ENCODE data around the gene UBE2I.
"Not testable (repeated sequence)": the region's sequence is repeated elsewhere in the genome, so short reads cannot be mapped to it uniquely, and the experiment has no call there.

Gene UBE2I

GRCh38 chr16:1265826-1266225, 43.6 kb upstream of the UBE2I start:
- Histone ChIP-seq H3K27me3 (ENCODE audit: control insufficient read depth in 2 of 2, insufficient read depth in 2 of 2, low read length in 2 of 2) (peaks cover 4% of the 10 kb centered on the region in 2 donors), H3K36me3 (ENCODE audit: control insufficient read depth in 2 of 2, insufficient read depth in 2 of 2, low read length in 2 of 2) (no peaks in the 10 kb centered on the region), H3K27ac (ENCODE audit: low read depth in 2 of 2, low read length in 2 of 2) (no peak overlapping the region), H3K4me3 (ENCODE audit: low read length in 2 of 2) (no peak overlapping the region), H3K9ac (ENCODE audit: low read depth in 1 of 2, low read length in 2 of 2) (no peak overlapping the region), H3K4me1 (ENCODE audit: control insufficient read depth in 2 of 2, insufficient read depth in 2 of 2, low read length in 2 of 2) (no peaks in the 10 kb centered on the region), H3K9me3 (ENCODE audit: control insufficient read depth in 2 of 2, low read length in 2 of 2) (no peaks in the 10 kb centered on the region)

GRCh38 chr16:1269418-1269817, 40.0 kb upstream of the UBE2I start:
- H3K36me3 ChIP-seq (ENCODE audit: control insufficient read depth in 2 of 2, insufficient read depth in 2 of 2, low read length in 2 of 2); H3K9me3 ChIP-seq (ENCODE audit: control insufficient read depth in 2 of 2, low read length in 2 of 2); H3K9ac ChIP-seq (ENCODE audit: low read depth in 1 of 2, low read length in 2 of 2); H3K27ac ChIP-seq (ENCODE audit: low read depth in 2 of 2, low read length in 2 of 2); H3K4me3 ChIP-seq (ENCODE audit: low read length in 2 of 2); H3K4me1 ChIP-seq (ENCODE audit: control insufficient read depth in 2 of 2, insufficient read depth in 2 of 2, low read length in 2 of 2); H3K27me3 ChIP-seq (ENCODE audit: control insufficient read depth in 2 of 2, insufficient read depth in 2 of 2, low read length in 2 of 2): not testable (repeated sequence)

GRCh38 chr16:1271380-1271723, 38.1 kb upstream of the UBE2I start:
- peaks cover 2 to 9% of the 10 kb centered on the region in 2 donors for H3K4me1 ChIP-seq (ENCODE audit: control insufficient read depth in 2 of 2, insufficient read depth in 2 of 2, low read length in 2 of 2)
- H3K9me3 ChIP-seq (ENCODE audit: control insufficient read depth in 2 of 2, low read length in 2 of 2) = no peaks in the 10 kb centered on the region
- H3K27ac ChIP-seq (ENCODE audit: low read depth in 2 of 2, low read length in 2 of 2) = no peak overlapping the region
- no peak overlapping the region for H3K4me3 ChIP-seq (ENCODE audit: low read length in 2 of 2)
- no peak overlapping the region for H3K9ac ChIP-seq (ENCODE audit: low read depth in 1 of 2, low read length in 2 of 2)
- H3K27me3 ChIP-seq (ENCODE audit: control insufficient read depth in 2 of 2, insufficient read depth in 2 of 2, low read length in 2 of 2) = peaks cover 2 to 3% of the 10 kb centered on the region in 2 donors
- no peaks in the 10 kb centered on the region for H3K36me3 ChIP-seq (ENCODE audit: control insufficient read depth in 2 of 2, insufficient read depth in 2 of 2, low read length in 2 of 2)

DNA sequence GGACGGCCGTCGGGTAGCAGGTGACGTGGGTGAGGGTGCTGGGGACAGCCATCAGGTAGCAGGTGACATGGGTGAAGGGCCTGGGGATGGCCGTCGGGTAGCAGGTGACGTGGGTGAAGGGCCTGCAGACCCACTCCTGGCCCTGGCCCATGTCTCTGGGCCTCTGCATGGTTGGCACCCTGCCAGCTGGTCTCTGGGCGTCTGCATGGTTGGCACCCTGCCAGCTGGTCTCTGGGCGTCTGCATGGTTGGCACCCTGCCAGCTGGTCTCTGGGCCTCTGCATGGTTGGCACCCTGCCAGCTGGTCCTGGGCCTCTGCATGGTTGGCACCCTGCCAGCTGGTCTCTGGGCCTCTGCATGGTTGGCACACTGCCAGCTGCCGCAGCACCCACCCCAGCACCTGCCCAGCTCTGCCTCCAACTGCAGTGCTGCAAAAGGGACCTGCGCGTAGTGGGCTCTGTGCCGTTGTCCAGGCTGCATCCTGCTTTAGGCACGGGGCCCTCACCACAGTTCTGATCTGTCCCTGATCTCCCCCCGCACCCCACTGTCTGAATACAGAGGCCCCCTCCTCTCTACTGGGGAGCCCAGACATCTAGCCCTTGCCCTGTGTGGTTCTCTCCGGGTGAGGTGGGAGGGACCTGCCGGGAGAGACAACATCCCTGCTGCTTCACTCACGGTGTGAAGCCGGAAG, 37.6 kb upstream of the UBE2I start:
- H3K27ac ChIP-seq (ENCODE audit: low read depth in 2 of 2, low read length in 2 of 2); H3K9me3 ChIP-seq (ENCODE audit: control insufficient read depth in 2 of 2, low read length in 2 of 2); H3K36me3 ChIP-seq (ENCODE audit: control insufficient read depth in 2 of 2, insufficient read depth in 2 of 2, low read length in 2 of 2): not testable (repeated sequence)

DNA sequence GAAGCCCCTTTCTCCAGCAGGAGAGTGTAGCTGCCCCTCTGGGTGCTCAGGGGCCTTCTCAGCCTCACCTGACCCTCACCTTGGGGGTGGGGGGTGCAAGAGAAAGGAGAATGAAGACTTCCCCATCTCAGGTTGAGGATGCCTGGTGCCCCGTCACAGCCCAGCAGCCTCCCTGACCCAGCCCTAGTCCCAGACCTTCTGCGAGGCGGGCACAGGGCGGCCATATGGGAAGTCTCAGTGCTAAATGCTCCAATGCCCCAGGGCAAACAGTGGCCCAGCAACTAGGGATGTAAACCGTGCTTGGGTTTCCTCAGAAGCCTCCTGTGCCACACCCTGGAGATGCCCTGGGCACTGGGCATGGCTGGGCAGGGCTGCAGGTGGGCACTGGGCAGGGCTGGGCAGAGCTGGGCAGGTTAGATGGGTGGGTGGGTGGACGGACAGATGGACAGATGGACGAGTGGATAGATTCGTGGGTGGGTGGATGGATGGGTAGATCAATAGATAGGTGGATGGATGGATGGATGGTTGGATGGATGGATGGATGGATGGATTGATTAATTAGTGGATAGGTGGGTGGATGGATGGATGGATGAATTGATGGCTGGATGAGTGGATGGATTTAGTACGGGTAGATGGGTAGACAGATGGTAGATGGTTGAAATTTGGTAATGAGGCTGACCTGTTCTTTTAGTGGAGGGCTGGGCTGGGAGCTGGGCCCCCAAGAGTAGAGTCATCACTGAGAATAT, 36.8 kb upstream of the UBE2I start:
- Histone ChIP-seq H3K9ac (ENCODE audit: low read depth in 1 of 2, low read length in 2 of 2) (no peak overlapping the region), H3K4me3 (ENCODE audit: low read length in 2 of 2) (no peak overlapping the region), H3K27ac (ENCODE audit: low read depth in 2 of 2, low read length in 2 of 2) (no peak overlapping the region), H3K4me1 (ENCODE audit: control insufficient read depth in 2 of 2, insufficient read depth in 2 of 2, low read length in 2 of 2) (peaks cover 2 to 9% of the 10 kb centered on the region in 2 donors), H3K9me3 (ENCODE audit: control insufficient read depth in 2 of 2, low read length in 2 of 2) (no peaks in the 10 kb centered on the region), H3K36me3 (ENCODE audit: control insufficient read depth in 2 of 2, insufficient read depth in 2 of 2, low read length in 2 of 2) (no peaks in the 10 kb centered on the region), H3K27me3 (ENCODE audit: control insufficient read depth in 2 of 2, insufficient read depth in 2 of 2, low read length in 2 of 2) (peaks cover 0 to 9% of the 10 kb centered on the region in 2 donors)

More for the DNA sequence above, 37.6 kb upstream of the UBE2I start:
- not testable (repeated sequence) for H3K27me3 ChIP-seq (ENCODE audit: control insufficient read depth in 2 of 2, insufficient read depth in 2 of 2, low read length in 2 of 2); H3K9ac ChIP-seq (ENCODE audit: low read depth in 1 of 2, low read length in 2 of 2); H3K4me3 ChIP-seq (ENCODE audit: low read length in 2 of 2); H3K4me1 ChIP-seq (ENCODE audit: control insufficient read depth in 2 of 2, insufficient read depth in 2 of 2, low read length in 2 of 2)

- peaks cover 2 to 9% of the 10 kb centered on the region in 2 donors for H3K4me1 ChIP-seq (ENCODE audit: control insufficient read depth in 2 of 2, insufficient read depth in 2 of 2, low read length in 2 of 2)
- no peak overlapping the region for H3K27ac ChIP-seq (ENCODE audit: low read depth in 2 of 2, low read length in 2 of 2)
- H3K9ac ChIP-seq (ENCODE audit: low read depth in 1 of 2, low read length in 2 of 2) = no peak overlapping the region
- H3K4me3 ChIP-seq (ENCODE audit: low read length in 2 of 2) = no peak overlapping the region
- H3K9me3 ChIP-seq (ENCODE audit: control insufficient read depth in 2 of 2, low read length in 2 of 2) = no peaks in the 10 kb centered on the region
- no peaks in the 10 kb centered on the region for H3K36me3 ChIP-seq (ENCODE audit: control insufficient read depth in 2 of 2, insufficient read depth in 2 of 2, low read length in 2 of 2)
- H3K27me3 ChIP-seq (ENCODE audit: control insufficient read depth in 2 of 2, insufficient read depth in 2 of 2, low read length in 2 of 2) = peaks cover 0 to 14% of the 10 kb centered on the region in 2 donors
Measured at GRCh38 chr16:1273816-1274215, 35.6 kb upstream of the UBE2I start.

GRCh38 chr16:1274767-1275166, 34.7 kb upstream of the UBE2I start:
- H3K4me3 ChIP-seq (ENCODE audit: low read length in 2 of 2) = no peak overlapping the region
- no peaks in the 10 kb centered on the region for H3K9me3 ChIP-seq (ENCODE audit: control insufficient read depth in 2 of 2, low read length in 2 of 2)
- H3K27ac ChIP-seq (ENCODE audit: low read depth in 2 of 2, low read length in 2 of 2) = no peak overlapping the region
- peaks cover 2 to 9% of the 10 kb centered on the region in 2 donors for H3K4me1 ChIP-seq (ENCODE audit: control insufficient read depth in 2 of 2, insufficient read depth in 2 of 2, low read length in 2 of 2)
- H3K36me3 ChIP-seq (ENCODE audit: control insufficient read depth in 2 of 2, insufficient read depth in 2 of 2, low read length in 2 of 2) = no peaks in the 10 kb centered on the region
- peaks cover 0 to 14% of the 10 kb centered on the region in 2 donors for H3K27me3 ChIP-seq (ENCODE audit: control insufficient read depth in 2 of 2, insufficient read depth in 2 of 2, low read length in 2 of 2)
- H3K9ac ChIP-seq (ENCODE audit: low read depth in 1 of 2, low read length in 2 of 2) = no peak overlapping the region

DNA sequence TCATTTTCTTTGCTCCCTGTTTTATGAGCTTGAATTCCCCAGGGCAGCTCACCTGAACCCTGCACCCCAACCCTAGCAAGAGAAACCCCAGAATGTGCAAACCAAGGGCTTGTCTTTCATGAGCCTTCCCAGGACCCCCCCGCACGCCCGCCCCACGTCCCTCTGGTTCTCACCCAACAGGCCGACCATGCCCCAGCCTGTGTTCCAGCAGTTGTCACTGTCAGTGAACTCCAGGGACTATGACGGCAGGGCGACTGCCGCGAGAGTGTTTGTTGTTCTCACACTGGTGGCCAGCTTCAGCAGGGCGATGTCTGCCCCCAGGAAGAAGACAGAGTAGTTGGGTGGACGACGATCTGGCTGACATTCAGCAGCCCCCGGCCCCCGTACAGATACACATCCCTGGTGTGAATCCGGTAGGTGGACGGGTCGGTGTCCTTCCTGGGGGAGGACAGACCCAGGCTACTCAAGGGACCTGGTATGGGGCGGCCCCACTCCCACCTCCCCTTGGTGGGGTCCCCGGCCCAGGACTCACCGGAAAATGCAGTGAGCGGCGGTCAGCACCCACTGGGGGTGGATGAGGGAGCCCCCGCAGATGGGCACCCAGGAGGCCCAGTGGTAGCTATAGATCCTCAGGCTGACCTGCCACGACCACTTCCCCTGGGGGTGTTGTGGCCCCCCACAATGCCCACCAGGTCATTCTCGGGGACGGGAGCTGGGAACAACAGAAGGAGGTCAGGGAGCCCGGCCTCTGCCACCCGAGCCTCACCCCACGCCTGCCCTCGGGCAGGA, 33.5 kb upstream of the UBE2I start:
- Histone ChIP-seq H3K4me1 (ENCODE audit: control insufficient read depth in 2 of 2, insufficient read depth in 2 of 2, low read length in 2 of 2) (peaks cover 2 to 9% of the 10 kb centered on the region in 2 donors), H3K9ac (ENCODE audit: low read depth in 1 of 2, low read length in 2 of 2) (no peak overlapping the region), H3K4me3 (ENCODE audit: low read length in 2 of 2) (no peak overlapping the region), H3K36me3 (ENCODE audit: control insufficient read depth in 2 of 2, insufficient read depth in 2 of 2, low read length in 2 of 2) (no peaks in the 10 kb centered on the region), H3K27ac (ENCODE audit: low read depth in 2 of 2, low read length in 2 of 2) (no peak overlapping the region), H3K27me3 (ENCODE audit: control insufficient read depth in 2 of 2, insufficient read depth in 2 of 2, low read length in 2 of 2) (peaks cover 0 to 18% of the 10 kb centered on the region in 2 donors), H3K9me3 (ENCODE audit: control insufficient read depth in 2 of 2, low read length in 2 of 2) (no peaks in the 10 kb centered on the region)

- Histone ChIP-seq H3K9me3 (ENCODE audit: control insufficient read depth in 2 of 2, low read length in 2 of 2) (no peaks in the 10 kb centered on the region), H3K4me3 (ENCODE audit: low read length in 2 of 2) (no peak overlapping the region), H3K4me1 (ENCODE audit: control insufficient read depth in 2 of 2, insufficient read depth in 2 of 2, low read length in 2 of 2) (peaks cover 2 to 7% of the 10 kb centered on the region in 2 donors), H3K27ac (ENCODE audit: low read depth in 2 of 2, low read length in 2 of 2) (no peak overlapping the region), H3K9ac (ENCODE audit: low read depth in 1 of 2, low read length in 2 of 2) (no peak overlapping the region), H3K36me3 (ENCODE audit: control insufficient read depth in 2 of 2, insufficient read depth in 2 of 2, low read length in 2 of 2) (no peaks in the 10 kb centered on the region), H3K27me3 (ENCODE audit: control insufficient read depth in 2 of 2, insufficient read depth in 2 of 2, low read length in 2 of 2) (peaks cover 0 to 15% of the 10 kb centered on the region in 2 donors)
Measured at GRCh38 chr16:1276580-1276878, 32.9 kb upstream of the UBE2I start.

GRCh38 chr16:1277151-1277598, 32.3 kb upstream of the UBE2I start:
- Histone ChIP-seq H3K9me3 (ENCODE audit: control insufficient read depth in 2 of 2, low read length in 2 of 2) (no peaks in the 10 kb centered on the region), H3K36me3 (ENCODE audit: control insufficient read depth in 2 of 2, insufficient read depth in 2 of 2, low read length in 2 of 2) (no peaks in the 10 kb centered on the region), H3K27ac (ENCODE audit: low read depth in 2 of 2, low read length in 2 of 2) (no peak overlapping the region), H3K4me3 (ENCODE audit: low read length in 2 of 2) (no peak overlapping the region), H3K27me3 (ENCODE audit: control insufficient read depth in 2 of 2, insufficient read depth in 2 of 2, low read length in 2 of 2) (peaks cover 0 to 14% of the 10 kb centered on the region in 2 donors), H3K9ac (ENCODE audit: low read depth in 1 of 2, low read length in 2 of 2) (no peak overlapping the region), H3K4me1 (ENCODE audit: control insufficient read depth in 2 of 2, insufficient read depth in 2 of 2, low read length in 2 of 2) (peaks cover 2 to 3% of the 10 kb centered on the region in 2 donors)

Measured in mucosa of rectum (tissue), 2 donors.